ENCODE measurements around the gene OR11G2.
"Not testable (repeated sequence)": the region's sequence is repeated elsewhere in the genome, so short reads cannot be mapped to it uniquely, and the experiment has no call there.

- not testable (repeated sequence) for TF ChIP-seq EZH2phosphoT487 (IDR thresholded peaks at IDR 0.05; ENCODE audit: borderline replicate concordance, low read length); CTCF (IDR thresholded peaks at IDR 0.05; ENCODE audit: low read depth, low read length, poor library complexity, severe bottlenecking)
Measured at GRCh38 chr14:20195170-20195569, 4.5 kb downstream of the OR11G2 start.
